Prostate gland (tissue), 2 donors: Measurements from ENCODE around the gene USP10.

Experiments used
- CTCF ChIP-seq, 4 experiments: fragments of 200-600 bp in 2 of 4; fragments of 450-650 bp in 2 of 4; sonication (generic) in 2 of 4; IDR thresholded peaks; 1 replicate in 3 of 4; 2 replicates in 1 of 4; pipeline ENCODE4 v1.5.1; 2016 to 2019; ENCODE audit warnings: antibody characterized with exemption in 4 of 4, mild to moderate bottlenecking in 2 of 4, moderate library complexity in 2 of 4
- POLR2A ChIP-seq: fragments of 450-650 bp; IDR thresholded peaks from one replicate; pipeline ENCODE4 v1.6.1; 2016; ENCODE audit warnings: antibody characterized with exemption, mild to moderate bottlenecking
- POLR2AphosphoS5 ChIP-seq: sonication (generic); formaldehyde crosslinking; IDR thresholded peaks from one replicate; pipeline ENCODE4 v1.6.1; 2017; ENCODE audit warnings: antibody characterized with exemption

GRCh38 chr16:84790301-84790700 is 90.5 kb downstream of the USP10 start:
- TF ChIP-seq POLR2A (no peak), POLR2AphosphoS5 (no peak), CTCF (IDR thresholded peaks at IDR 0.05) (no peak)
